Tibial nerve (tissue), 4 donors: ENCODE results near the gene TIGD6. TPM values are rescaled to one million over a fixed set of nuclear protein-coding genes. Genes with fewer than 3 reads are reported as not detected.

Experiments used
- DNase-seq, 2 donors: peaks; one replicate each; pipeline ENCODE4 v3.0.0-alpha.2; 2019; ENCODE audit warnings: low spot score in 2 of 2
- H3K27ac ChIP-seq, 4 donors: fragments of 200-600 bp; sonication (generic) in 3 of 4; one replicate each; pipeline ENCODE4 v1.5.1; 2017 to 2019; ENCODE audit warnings: mild to moderate bottlenecking in 1 of 4
- H3K27me3 ChIP-seq, 2 donors: fragments of 200-600 bp; sonication (generic) in 1 of 2; one replicate each; pipeline versions ENCODE4 v1.5.1 to v1.6.0; 2017 to 2019
- H3K36me3 ChIP-seq, 3 donors: fragments of 200-600 bp; sonication (generic); one replicate each; pipeline ENCODE4 v1.5.1; 2018 to 2019
- H3K4me1 ChIP-seq, 4 donors: fragments of 200-600 bp; sonication (generic) in 3 of 4; one replicate each; pipeline ENCODE4 v1.5.1; 2017 to 2019
- H3K4me3 ChIP-seq, 4 donors: fragments of 200-600 bp; sonication (generic) in 3 of 4; one replicate each; pipeline ENCODE4 v1.5.1; 2017 to 2019; ENCODE audit warnings: mild to moderate bottlenecking in 1 of 4, moderate library complexity in 1 of 4
- H3K9me3 ChIP-seq, 4 donors: fragments of 200-600 bp; sonication (generic) in 3 of 4; one replicate each; pipeline ENCODE4 v1.5.1; 2017 to 2019
- EP300 ChIP-seq, 2 donors: sonication (generic); formaldehyde crosslinking; IDR thresholded peaks; one replicate each; pipeline ENCODE4 v1.6.1; 2017; ENCODE audit warnings: antibody characterized with exemption in 2 of 2, mild to moderate bottlenecking in 1 of 2
- POLR2A ChIP-seq, 2 donors: fragments of 450-650 bp; IDR thresholded peaks; one replicate each; pipeline ENCODE4 v1.6.1; 2017; ENCODE audit warnings: antibody characterized with exemption in 2 of 2, mild to moderate bottlenecking in 2 of 2, moderate library complexity in 2 of 2
- WGBS, 2 donors: methylation state at CpG; one replicate each; pipeline ENCODE4 v1.1.5; 2018; 5-methylcytosine and 5-hydroxymethylcytosine counted together
- total RNA-seq, 4 donors: library from RNA; depleted of rRNA; stranded (reverse); fragments of >200 nt; gene quantifications; one replicate each; pipeline ENCODE4 v1.1.0, GENCODE V29; 2016
- TF ChIP-seq, protein P1 (sequence below), 5 experiments: fragments of 200-600 bp in 3 of 5; fragments of 450-650 bp in 2 of 5; sonication (generic) in 3 of 5; IDR thresholded peaks; one replicate each; pipeline ENCODE4 v1.5.1; 2016 to 2019; ENCODE audit warnings: antibody characterized with exemption in 5 of 5, mild to moderate bottlenecking in 3 of 5, moderate library complexity in 2 of 5

Gene TIGD6
- total RNA-seq, 4 donors from 2014 or later = 6.7 to 14.4 (median 8.1) TPM

DNA sequence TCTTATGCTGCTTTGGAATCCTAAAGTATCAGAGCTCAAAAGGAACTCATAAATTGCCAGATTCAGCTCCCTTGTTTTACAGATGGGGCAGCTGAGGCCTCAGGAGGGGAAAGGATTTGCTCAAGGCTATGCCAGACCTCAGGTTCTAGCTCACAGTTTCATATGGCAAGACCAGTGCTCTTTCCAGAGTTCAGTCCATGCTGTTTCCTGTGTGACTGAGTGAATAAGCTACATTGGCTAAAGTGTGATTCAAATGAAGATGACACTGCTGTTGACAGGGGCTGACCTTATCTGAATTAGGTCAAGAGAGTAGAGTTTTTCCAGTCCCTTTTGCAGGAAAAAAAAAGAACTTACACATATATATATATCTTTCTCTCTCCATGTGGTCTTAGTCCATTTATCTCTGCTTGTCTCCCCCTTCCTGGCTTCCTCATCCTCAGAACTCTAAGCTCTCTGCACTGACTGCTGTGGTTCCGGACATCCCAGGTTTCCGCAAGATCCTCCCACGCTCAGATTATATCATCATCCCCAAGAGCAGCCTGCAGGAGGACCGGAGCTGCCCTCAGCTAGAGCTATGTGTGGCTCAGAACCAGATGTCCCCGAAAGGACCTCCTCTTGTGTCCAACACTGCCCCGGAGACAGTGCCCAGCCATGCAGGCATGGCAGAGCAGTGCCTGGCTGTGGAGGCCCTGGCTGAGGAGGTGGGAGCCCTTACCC is 9.4 kb upstream of the TIGD6 start:
- Histone ChIP-seq H3K36me3 (peaks cover 5 to 98% (median 7%) of the 10 kb centered on the region in 3 donors), H3K27me3 (no peaks in the 10 kb centered on the region), H3K4me3 (no peak overlapping the region), H3K4me1 (peaks cover 0 to 14% (median 0%) of the 10 kb centered on the region in 4 donors), H3K9me3 (no peaks in the 10 kb centered on the region), H3K27ac (no peak overlapping the region)
- no peak for TF ChIP-seq POLR2A (IDR thresholded peaks at IDR 0.05)
- TF ChIP-seq, protein P1, sequence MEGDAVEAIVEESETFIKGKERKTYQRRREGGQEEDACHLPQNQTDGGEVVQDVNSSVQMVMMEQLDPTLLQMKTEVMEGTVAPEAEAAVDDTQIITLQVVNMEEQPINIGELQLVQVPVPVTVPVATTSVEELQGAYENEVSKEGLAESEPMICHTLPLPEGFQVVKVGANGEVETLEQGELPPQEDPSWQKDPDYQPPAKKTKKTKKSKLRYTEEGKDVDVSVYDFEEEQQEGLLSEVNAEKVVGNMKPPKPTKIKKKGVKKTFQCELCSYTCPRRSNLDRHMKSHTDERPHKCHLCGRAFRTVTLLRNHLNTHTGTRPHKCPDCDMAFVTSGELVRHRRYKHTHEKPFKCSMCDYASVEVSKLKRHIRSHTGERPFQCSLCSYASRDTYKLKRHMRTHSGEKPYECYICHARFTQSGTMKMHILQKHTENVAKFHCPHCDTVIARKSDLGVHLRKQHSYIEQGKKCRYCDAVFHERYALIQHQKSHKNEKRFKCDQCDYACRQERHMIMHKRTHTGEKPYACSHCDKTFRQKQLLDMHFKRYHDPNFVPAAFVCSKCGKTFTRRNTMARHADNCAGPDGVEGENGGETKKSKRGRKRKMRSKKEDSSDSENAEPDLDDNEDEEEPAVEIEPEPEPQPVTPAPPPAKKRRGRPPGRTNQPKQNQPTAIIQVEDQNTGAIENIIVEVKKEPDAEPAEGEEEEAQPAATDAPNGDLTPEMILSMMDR (IDR thresholded peaks at IDR 0.05) = no peak
- TF ChIP-seq EP300 (IDR thresholded peaks at IDR 0.05) = no peak
- 83 to 94% methylated on average over 6 of the region's 6 CpGs for WGBS, 2 donors
- no peak for DNase-seq

DNA sequence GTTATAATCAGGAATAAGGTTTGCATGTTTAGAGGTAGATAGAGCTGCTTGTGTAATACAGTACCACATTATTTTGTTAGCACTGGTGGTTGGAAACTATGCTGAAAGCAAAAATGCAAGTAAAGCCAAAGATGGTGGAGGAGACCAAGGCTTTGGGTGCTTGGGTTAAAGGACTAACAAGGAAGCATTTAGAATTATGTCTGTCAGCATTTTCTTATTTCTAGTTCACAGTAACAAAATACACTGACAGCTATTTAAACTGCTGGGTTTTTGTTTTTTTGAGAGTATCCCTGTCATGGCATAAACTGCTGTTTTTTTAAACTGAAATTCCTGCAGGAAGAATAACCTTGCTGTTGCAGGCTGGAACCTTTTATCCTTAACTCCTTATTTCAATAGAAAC is 6.6 kb upstream of the TIGD6 start:
- Histone ChIP-seq H3K9me3 (no peaks in the 10 kb centered on the region), H3K36me3 (peaks cover 0 to 78% (median 2%) of the 10 kb centered on the region in 3 donors), H3K27ac (no peak overlapping the region), H3K27me3 (no peaks in the 10 kb centered on the region), H3K4me3 (no peak overlapping the region), H3K4me1 (peaks cover 0 to 41% (median 10%) of the 10 kb centered on the region in 4 donors)
- TF ChIP-seq POLR2A (IDR thresholded peaks at IDR 0.05) (no peak), EP300 (IDR thresholded peaks at IDR 0.05) (no peak)
- TF ChIP-seq, protein P1 (IDR thresholded peaks at IDR 0.05) = no peak
- no peak for DNase-seq

DNA sequence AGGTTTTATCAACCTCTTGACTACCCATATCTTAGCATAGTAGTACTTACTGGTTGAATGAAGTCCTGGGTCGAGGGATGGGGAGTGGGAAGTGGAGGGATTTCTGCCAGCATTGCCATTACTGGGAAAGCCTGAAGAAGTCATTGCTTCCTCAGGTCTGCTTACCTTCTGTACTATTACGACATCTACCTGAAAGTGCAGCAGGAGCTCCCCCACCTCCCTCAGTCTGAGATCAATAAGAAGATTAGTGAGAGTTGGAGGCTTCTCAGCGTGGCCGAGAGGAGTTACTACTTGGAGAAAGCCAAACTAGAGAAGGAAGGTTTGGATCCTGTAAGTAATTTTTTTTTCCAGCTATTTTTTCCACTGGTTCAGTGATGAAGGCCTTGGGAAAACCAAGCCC is 5.9 kb upstream of the TIGD6 start:
- Histone ChIP-seq H3K9me3 (no peaks in the 10 kb centered on the region), H3K4me1 (peaks cover 0 to 49% (median 11%) of the 10 kb centered on the region in 4 donors), H3K27ac (no peak overlapping the region), H3K27me3 (no peaks in the 10 kb centered on the region), H3K36me3 (peaks cover 0 to 71% (median 2%) of the 10 kb centered on the region in 3 donors), H3K4me3 (no peak overlapping the region)
- no peak for TF ChIP-seq POLR2A (IDR thresholded peaks at IDR 0.05)
- TF ChIP-seq EP300 (IDR thresholded peaks at IDR 0.05) = no peak
- TF ChIP-seq, protein P1 (IDR thresholded peaks at IDR 0.05) = no peak
- 77 to 85% methylated on average over 4 of the region's 4 CpGs for WGBS, 2 donors
- DNase-seq = no peak

DNA sequence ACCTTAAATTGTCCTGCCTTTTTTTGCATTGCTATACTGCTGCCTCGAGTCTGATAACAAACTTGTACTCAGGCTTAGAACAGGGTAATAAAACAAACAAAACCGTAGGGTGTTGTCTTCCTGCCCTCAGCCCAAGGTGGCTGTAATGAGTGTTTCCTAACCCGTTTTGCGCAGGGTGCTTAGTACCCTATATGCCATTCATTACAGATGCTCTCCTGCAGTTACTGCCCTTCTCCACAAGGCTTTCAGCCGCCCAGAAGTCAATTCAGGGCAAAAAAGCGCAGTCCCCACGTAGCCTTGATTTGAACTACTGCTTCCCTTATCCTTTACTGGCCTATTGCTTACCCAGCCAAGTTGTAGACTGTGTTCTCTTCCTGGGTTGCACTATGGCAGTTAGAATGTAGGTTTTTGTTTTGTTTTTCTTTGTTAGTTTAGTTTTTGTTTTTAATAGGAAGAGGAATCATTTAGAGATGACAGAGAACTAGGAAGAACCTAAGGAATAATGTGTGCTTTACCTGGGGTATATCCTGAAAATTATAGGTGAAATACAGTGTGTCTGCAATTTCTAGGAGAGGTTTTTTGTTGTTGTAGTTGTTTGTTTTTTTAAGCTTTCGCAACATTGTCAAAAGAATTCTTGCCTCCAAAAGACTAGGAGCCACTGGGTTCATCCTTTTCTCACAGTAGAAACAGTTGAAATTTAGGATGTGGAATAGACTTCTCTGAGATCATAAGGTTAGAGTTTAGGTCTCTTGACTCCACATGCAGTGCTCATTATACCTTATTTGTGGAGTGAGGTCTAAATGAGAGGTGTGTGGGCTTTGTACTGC is 1.4 kb upstream of the TIGD6 start:
- 11 to 12% methylated on average over 8 of the region's 8 CpGs for WGBS, 2 donors
- no peak for TF ChIP-seq POLR2A (IDR thresholded peaks at IDR 0.05)
- TF ChIP-seq EP300 (IDR thresholded peaks at IDR 0.05) = peak in 1 of 2 donors; percentile 10
- TF ChIP-seq, protein P1 (IDR thresholded peaks at IDR 0.05) = peak; percentile 46 to 61 (median 49)
- Histone ChIP-seq H3K4me3 (peak overlapping the region; percentile 69 to 95 (median 90)), H3K4me1 (peaks cover 0 to 70% (median 18%) of the 10 kb centered on the region in 4 donors), H3K9me3 (no peaks in the 10 kb centered on the region), H3K27me3 (no peaks in the 10 kb centered on the region), H3K36me3 (peaks cover 0 to 33% (median 0%) of the 10 kb centered on the region in 3 donors), H3K27ac (peak overlapping the region; percentile 87 to 97 (median 91))
- peak in 1 of 2 donors; percentile 7 for DNase-seq
